Measurements from ENCODE around the gene KCNK7.

GRCh38 chr11:65553301-65554001, 42.1 kb downstream of the KCNK7 start:
- TF ChIP-seq CTCF (IDR thresholded peaks at IDR 0.05) (no peak), POLR2A (IDR thresholded peaks at IDR 0.05) (no peak)

Measured in thyroid gland (tissue), 4 donors.